ENCODE results near the gene AFP. TPM values are rescaled to one million over a fixed set of nuclear protein-coding genes. Genes with fewer than 3 reads are reported as not detected.
A peak's percentile ranks its signal among the peaks of the same experiment; 100 is the strongest.

Gene AFP
- total and polyA plus RNA-seq, 2 of the 13 experiments (the other 11 are each of a cell fraction or from before 2014, with no cell fraction given): 9,434 to 13,105 TPM

DNA sequence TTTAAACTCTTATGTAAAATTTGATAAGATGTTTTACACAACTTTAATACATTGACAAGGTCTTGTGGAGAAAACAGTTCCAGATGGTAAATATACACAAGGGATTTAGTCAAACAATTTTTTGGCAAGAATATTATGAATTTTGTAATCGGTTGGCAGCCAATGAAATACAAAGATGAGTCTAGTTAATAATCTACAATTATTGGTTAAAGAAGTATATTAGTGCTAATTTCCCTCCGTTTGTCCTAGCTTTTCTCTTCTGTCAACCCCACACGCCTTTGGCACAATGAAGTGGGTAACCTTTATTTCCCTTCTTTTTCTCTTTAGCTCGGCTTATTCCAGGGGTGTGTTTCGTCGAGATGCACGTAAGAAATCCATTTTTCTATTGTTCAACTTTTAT, 32.0 kb upstream of the AFP start, which contains the start of gene ALB (continued):
- TF ChIP-seq, protein P1, sequence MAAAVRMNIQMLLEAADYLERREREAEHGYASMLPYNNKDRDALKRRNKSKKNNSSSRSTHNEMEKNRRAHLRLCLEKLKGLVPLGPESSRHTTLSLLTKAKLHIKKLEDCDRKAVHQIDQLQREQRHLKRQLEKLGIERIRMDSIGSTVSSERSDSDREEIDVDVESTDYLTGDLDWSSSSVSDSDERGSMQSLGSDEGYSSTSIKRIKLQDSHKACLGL (CRISPR knock-in tag; IDR thresholded peaks at IDR 0.05): no peak
- TF ChIP-seq, protein P2, sequence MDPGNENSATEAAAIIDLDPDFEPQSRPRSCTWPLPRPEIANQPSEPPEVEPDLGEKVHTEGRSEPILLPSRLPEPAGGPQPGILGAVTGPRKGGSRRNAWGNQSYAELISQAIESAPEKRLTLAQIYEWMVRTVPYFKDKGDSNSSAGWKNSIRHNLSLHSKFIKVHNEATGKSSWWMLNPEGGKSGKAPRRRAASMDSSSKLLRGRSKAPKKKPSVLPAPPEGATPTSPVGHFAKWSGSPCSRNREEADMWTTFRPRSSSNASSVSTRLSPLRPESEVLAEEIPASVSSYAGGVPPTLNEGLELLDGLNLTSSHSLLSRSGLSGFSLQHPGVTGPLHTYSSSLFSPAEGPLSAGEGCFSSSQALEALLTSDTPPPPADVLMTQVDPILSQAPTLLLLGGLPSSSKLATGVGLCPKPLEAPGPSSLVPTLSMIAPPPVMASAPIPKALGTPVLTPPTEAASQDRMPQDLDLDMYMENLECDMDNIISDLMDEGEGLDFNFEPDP (CRISPR knock-in tag; conservative IDR thresholded peaks at IDR 0.05): no peak
- TF ChIP-seq RFXAP (CRISPR knock-in tag; IDR thresholded peaks at IDR 0.05; ENCODE audit: borderline replicate concordance): 0 out of 2 replicates have a peak, but pooled peaks have one; percentile 55
- no peak for TF ChIP-seq AKAP8 (CRISPR knock-in tag; IDR thresholded peaks at IDR 0.05)
- TF ChIP-seq, protein P3, sequence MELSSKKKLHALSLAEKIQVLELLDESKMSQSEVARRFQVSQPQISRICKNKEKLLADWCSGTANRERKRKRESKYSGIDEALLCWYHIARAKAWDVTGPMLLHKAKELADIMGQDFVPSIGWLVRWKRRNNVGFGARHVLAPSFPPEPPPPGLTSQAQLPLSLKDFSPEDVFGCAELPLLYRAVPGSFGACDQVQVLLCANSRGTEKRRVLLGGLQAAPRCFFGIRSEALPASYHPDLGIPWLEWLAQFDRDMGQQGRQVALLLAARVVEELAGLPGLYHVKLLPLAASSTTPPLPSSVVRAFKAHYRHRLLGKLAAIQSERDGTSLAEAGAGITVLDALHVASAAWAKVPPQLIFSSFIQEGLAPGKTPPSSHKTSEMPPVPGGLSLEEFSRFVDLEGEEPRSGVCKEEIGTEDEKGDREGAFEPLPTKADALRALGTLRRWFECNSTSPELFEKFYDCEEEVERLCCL (CRISPR knock-in tag; IDR thresholded peaks at IDR 0.05; ENCODE audit: borderline replicate concordance): 0 out of 2 replicates have a peak, but pooled peaks have one; percentile 16
- TF ChIP-seq FOXO1 (CRISPR knock-in tag; IDR thresholded peaks at IDR 0.05): peak; percentile 31; the same call in 1 of the 2 replicates
- peak; percentile 78 for TF ChIP-seq NCOA2 (CRISPR knock-in tag; IDR thresholded peaks at IDR 0.05)
- 0 out of 2 replicates have a peak, but pooled peaks have one; percentile 27 for TF ChIP-seq BRCA1 (CRISPR knock-in tag; IDR thresholded peaks at IDR 0.05)
- no peak for TF ChIP-seq PHF20 (CRISPR knock-in tag; IDR thresholded peaks at IDR 0.05)
- TF ChIP-seq, protein P4, sequence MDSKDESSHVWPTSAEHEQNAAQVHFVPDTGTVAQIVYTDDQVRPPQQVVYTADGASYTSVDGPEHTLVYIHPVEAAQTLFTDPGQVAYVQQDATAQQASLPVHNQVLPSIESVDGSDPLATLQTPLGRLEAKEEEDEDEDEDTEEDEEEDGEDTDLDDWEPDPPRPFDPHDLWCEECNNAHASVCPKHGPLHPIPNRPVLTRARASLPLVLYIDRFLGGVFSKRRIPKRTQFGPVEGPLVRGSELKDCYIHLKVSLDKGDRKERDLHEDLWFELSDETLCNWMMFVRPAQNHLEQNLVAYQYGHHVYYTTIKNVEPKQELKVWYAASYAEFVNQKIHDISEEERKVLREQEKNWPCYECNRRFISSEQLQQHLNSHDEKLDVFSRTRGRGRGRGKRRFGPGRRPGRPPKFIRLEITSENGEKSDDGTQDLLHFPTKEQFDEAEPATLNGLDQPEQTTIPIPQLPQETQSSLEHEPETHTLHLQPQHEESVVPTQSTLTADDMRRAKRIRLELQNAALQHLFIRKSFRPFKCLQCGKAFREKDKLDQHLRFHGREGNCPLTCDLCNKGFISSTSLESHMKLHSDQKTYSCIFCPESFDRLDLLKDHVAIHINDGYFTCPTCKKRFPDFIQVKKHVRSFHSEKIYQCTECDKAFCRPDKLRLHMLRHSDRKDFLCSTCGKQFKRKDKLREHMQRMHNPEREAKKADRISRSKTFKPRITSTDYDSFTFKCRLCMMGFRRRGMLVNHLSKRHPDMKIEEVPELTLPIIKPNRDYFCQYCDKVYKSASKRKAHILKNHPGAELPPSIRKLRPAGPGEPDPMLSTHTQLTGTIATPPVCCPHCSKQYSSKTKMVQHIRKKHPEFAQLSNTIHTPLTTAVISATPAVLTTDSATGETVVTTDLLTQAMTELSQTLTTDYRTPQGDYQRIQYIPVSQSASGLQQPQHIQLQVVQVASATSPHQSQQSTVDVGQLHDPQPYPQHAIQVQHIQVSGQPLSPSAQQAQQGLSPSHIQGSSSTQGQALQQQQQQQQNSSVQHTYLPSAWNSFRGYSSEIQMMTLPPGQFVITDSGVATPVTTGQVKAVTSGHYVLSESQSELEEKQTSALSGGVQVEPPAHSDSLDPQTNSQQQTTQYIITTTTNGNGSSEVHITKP (CRISPR knock-in tag; IDR thresholded peaks at IDR 0.05; ENCODE audit: low read depth): no peak
- peak; percentile 87; the same call in 1 of the 2 replicates for TF ChIP-seq SATB2 (CRISPR knock-in tag; IDR thresholded peaks at IDR 0.05)
- TF ChIP-seq, protein P5, sequence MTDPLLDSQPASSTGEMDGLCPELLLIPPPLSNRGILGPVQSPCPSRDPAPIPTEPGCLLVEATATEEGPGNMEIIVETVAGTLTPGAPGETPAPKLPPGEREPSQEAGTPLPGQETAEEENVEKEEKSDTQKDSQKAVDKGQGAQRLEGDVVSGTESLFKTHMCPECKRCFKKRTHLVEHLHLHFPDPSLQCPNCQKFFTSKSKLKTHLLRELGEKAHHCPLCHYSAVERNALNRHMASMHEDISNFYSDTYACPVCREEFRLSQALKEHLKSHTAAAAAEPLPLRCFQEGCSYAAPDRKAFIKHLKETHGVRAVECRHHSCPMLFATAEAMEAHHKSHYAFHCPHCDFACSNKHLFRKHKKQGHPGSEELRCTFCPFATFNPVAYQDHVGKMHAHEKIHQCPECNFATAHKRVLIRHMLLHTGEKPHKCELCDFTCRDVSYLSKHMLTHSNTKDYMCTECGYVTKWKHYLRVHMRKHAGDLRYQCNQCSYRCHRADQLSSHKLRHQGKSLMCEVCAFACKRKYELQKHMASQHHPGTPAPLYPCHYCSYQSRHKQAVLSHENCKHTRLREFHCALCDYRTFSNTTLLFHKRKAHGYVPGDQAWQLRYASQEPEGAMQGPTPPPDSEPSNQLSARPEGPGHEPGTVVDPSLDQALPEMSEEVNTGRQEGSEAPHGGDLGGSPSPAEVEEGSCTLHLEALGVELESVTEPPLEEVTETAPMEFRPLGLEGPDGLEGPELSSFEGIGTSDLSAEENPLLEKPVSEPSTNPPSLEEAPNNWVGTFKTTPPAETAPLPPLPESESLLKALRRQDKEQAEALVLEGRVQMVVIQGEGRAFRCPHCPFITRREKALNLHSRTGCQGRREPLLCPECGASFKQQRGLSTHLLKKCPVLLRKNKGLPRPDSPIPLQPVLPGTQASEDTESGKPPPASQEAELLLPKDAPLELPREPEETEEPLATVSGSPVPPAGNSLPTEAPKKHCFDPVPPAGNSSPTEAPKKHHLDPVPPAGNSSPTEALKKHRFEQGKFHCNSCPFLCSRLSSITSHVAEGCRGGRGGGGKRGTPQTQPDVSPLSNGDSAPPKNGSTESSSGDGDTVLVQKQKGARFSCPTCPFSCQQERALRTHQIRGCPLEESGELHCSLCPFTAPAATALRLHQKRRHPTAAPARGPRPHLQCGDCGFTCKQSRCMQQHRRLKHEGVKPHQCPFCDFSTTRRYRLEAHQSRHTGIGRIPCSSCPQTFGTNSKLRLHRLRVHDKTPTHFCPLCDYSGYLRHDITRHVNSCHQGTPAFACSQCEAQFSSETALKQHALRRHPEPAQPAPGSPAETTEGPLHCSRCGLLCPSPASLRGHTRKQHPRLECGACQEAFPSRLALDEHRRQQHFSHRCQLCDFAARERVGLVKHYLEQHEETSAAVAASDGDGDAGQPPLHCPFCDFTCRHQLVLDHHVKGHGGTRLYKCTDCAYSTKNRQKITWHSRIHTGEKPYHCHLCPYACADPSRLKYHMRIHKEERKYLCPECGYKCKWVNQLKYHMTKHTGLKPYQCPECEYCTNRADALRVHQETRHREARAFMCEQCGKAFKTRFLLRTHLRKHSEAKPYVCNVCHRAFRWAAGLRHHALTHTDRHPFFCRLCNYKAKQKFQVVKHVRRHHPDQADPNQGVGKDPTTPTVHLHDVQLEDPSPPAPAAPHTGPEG (CRISPR knock-in tag; IDR thresholded peaks at IDR 0.05): no peak
- no peak for TF ChIP-seq SRSF9 (IDR thresholded peaks at IDR 0.05; ENCODE audit: borderline replicate concordance, insufficient read depth, low read depth, low read length, poor library complexity, severe bottlenecking)
- TF ChIP-seq ZC3H13 (CRISPR knock-in tag; IDR thresholded peaks at IDR 0.05): no peak
- TF ChIP-seq, protein P6, sequence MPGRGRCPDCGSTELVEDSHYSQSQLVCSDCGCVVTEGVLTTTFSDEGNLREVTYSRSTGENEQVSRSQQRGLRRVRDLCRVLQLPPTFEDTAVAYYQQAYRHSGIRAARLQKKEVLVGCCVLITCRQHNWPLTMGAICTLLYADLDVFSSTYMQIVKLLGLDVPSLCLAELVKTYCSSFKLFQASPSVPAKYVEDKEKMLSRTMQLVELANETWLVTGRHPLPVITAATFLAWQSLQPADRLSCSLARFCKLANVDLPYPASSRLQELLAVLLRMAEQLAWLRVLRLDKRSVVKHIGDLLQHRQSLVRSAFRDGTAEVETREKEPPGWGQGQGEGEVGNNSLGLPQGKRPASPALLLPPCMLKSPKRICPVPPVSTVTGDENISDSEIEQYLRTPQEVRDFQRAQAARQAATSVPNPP (CRISPR knock-in tag; IDR thresholded peaks at IDR 0.05): peak; percentile 73; the same call in 1 of the 2 replicates
